Measurements from ENCODE around the gene ITGA1.
"Not testable (repeated sequence)": the region's sequence is repeated elsewhere in the genome, so short reads cannot be mapped to it uniquely, and the experiment has no call there.

Gene ITGA1

DNA sequence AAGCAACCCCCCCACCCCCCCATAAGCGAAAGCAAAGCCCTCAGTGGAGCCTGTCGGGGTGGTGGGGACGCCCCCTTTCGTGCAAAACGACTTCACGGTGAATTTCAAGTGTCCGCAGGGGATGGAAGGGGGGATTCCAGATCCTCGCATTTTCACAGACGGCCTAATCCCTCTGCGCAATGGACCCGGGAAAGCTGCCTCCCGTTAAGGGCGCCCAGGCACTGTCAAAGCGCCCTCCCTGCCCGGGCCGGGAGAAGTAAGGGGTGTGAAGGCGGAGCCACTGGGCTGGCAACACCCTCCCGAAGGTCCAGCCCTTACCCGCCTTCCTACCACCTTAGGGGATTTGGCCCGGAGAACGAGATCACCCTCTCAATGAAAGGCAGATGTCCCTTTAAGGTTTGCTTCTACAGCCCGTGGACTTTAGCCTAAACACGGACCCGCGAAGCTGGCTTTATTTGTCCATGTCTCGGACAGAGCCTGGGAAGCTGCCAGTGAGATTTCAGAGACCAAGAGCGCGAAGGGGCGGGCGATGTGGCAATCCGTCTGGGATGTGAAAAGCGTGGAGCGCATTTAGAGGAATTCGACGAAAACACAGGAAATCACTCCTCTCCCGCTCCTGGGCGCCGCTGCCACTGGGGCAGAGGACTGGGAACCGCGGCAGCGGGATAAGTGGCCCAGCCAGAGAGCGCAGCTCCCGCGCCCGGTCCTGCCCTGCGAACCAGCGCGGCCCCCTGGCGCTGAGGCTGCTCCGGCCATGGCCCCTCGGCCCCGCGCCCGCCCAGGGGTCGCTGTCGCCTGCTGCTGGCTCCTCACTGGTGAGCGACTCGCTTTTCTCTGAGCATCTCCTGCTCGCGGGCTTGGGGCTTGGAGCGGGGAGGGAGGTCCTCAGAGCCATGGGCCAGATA is at the start of gene ITGA1, which contains the start of gene PELO:
Gene ITGA1, plus strand, starts transcription at position 317 of the 905 bp plus-strand sequence. Its CDS starts 438 bp downstream, at position 755.
Gene PELO, plus strand, starts transcription at position 317 of the 905 bp plus-strand sequence. CDS start 12,479 bp downstream, outside the sequence.
- DNase-seq: no peak

DNA sequence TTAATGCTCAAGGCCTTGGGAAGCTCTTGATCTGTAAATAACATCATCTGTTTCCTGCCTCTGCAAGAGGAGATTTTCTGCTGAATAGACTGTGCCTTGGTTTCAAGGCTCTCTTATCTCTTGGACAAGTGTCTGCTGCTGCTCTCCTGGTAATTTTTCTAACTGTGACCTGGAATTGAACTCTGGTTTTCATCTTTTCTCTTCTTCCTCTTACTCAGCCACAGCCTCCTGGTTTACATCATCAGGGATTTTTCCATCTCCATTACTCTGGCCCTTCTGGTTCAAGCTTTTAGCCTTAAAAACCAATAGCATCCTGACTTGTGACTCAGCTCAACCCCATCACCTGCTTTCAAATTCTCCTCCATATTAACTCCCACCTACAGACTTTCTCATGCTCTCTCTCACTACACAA is 49.6 kb upstream of the ITGA1 start:
- no peak for DNase-seq

DNA sequence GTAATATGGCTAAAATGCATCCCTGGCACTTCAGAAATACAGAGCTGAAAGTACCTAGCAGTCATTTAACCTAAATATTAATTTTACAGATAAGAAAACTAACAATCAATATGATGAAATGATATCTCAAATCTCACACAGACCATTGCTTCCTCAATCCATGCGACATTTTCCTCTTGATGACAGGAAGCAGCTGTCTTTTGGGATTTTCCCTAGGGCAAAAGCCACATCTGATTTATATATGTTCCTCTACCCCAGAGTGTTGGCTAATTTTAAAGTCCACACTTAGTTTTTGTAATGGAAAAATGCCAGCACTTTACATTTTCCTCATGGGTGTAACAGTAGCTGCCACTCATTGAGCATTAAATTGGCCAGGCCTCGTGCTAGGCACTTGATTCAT is 47.7 kb upstream of the ITGA1 start:
- no peak for DNase-seq

DNA sequence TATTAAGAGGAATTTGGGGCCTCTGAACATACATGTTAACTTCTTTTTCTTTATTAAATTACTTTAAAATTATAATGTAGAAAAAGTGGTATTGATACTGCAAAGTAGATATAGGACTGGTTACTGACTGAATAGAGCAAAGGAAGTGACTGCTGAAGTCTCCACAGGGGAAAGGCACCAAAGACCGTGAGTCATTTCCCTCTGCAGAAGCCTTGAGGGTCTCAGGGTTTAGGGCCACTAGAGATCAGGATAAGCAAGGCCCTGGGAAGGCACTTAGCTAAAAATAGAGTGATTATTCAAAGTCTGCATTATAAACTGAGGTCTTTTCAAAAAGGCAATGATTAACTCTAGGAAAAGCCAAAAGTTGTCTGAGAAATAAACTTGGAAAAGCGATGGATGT is 44.7 kb upstream of the ITGA1 start:
- no peak for DNase-seq

DNA sequence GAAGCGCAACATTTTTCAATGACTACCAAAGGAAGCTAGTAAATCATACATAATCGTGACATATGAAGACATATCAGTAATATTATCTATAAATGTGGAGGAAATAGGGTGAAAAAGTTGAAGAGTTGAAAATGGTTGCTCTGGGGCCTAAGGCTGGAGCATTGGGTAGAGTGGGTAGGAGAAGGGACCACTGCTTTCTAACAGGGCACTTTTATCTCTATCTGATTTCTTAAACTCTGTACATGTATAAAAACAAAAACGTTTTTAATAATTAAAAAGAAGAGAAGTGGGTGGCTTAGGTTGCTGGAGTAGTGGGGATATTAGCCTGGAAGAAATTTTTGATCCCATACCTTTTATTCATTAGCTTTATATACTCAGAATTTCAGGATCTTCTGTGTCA is 44.2 kb upstream of the ITGA1 start:
- DNase-seq: no peak

DNA sequence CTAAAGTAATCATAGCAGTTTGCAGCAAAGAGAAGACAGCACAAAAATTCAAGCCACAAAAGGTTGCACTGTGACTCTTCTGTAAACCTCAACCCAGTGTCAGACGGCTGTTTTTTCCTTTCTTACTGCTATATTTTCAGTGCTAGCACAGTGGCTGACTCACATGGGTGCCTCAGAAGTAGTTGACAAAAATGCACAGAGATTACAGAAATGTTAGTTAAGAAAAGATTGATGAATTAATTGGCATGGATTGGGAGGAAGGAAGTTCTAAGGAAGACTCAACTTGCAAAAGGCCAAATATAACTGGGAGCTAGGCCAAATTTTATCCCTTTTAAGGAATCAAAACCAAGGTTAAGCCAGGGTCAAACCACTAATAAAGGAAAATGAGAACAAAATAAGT is 43.7 kb upstream of the ITGA1 start:
- no peak for DNase-seq

DNA sequence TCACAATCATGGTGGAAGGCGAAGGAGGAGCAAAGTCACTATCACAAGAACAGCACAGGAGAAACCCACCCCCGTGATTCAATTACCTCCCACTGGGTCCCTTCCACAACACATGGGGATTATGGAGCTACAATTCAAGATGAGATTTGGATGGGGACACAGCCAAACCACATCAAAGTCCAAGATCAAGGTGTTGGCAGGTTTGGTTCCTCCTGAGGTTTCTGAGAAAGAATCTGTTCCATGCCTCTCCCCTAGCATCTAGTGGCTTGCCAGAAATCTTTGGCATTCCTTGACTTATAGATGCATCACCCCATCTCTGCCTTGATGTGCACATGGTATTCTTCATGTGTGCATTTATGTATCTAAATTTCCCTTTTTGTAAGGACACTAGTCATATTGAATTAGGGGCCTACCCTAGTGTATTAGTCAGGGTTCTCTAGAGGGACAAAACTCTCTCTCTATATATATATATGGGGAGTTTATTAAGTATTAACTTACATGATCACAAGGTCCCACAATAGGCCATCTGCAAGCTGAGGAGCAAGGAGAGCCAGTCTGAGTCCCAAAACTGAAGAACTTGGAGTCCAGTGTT is 42.8 kb upstream of the ITGA1 start:
- not testable (repeated sequence) for DNase-seq

DNA sequence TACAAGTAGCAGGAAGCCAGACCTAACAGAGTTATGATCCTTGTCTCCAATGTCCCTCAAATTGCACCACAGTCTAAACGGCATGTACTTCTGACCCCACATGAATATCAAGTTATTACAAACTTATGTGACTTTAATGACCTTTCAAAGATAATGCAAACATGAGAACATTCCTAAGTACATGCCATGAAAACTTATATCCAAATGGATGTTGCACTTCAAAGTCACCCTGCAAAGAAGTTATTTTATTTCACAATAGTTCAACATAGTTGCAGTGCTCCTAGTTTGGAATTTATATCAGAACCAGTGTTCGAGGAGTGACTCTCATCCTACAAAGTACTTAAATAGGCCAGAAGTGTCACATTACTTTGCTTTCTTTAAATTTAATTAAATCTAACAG is 41.2 kb upstream of the ITGA1 start:
- no peak for DNase-seq

DNA sequence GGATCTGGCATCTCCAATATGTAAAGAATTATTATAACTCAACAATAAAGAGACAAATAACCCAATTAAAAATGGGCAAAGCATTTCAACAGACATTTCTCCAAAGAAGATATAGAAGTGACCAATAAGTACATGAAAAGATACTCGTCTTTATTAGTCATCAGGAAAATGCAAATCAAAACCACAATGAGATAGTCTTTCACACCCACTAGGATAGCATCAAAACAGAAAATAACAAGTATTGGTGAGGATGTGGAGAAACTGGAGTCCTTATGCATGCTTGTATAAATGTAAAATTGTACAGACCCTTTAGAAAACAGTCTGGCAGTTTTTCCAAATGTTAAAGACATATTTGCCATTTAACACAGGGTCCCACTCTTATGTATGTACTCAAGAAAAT is 39.1 kb upstream of the ITGA1 start:
- DNase-seq: no peak

DNA sequence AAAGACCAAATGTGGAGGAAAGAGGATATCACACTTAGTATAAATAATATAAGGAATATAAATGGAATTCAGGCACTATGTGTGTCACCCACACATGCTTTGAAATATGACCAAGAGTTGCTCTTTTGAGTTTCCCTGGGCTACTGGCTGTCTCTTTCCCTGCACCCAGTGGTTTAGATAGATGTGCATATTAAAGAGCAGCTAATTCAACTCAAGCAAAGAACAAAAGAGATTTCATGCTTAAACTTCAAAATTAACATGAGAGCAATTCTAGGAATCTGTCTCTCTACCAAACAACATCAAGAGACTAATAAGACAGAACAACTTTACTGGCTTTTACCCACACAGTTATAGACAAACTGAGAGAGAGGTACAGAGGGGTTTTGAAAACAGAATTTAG is 38.0 kb upstream of the ITGA1 start:
- DNase-seq: no peak

DNA sequence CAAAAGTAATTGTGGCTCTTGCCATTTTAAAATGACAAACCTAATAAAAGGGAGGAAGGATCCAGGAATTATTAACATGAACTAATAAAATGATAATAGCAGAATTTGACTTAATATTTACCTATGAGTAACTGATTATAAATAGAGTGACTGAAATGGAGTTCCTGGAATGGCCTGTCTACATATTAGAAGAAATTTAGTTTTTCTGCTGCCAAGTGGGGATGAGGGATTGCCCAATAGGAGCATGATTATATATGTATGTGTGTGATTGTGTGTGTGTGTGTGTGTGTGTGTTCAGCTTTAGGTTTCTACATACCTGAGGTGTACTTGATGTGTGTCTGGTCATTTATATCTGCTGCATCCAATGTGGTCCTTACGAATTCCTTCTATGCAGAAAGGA is 36.6 kb upstream of the ITGA1 start:
- DNase-seq: no peak

DNA sequence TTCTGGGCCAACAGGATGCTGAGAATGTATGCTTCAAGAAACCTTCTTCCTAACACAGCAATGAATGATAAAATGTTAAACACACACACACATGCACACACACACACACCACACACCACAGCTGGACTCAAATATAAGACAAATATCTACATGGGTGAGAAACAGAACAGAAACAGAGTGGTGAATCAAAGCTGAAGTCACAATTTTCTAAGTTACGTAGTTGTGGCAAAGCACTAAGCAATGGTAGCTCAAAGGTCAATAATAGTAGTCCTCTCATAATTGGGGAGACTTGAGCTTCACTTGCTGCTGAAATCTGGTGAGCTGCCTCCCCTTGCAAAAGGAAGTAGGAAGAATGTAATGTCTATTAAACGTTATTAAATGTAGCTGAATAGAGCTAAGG is 33.7 kb upstream of the ITGA1 start:
- no peak for DNase-seq

DNA sequence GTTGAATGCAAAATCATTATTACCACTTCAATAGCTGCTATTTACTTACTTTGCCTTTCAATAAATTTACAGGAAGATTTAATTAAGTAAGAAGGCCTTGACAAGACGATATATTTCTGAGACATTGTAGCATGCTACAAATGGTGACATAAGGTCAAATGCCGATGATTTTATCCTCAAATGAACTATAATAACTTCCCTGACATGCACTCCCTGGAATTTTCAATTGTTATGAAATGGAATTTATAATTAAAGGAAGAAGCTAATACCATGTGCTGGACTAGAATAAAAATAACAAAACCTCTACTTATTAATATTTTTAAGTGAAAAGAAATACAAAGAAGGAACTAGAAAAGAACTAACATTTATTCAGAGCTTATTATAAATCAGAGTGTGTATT is 30.2 kb upstream of the ITGA1 start:
- DNase-seq: no peak

DNA sequence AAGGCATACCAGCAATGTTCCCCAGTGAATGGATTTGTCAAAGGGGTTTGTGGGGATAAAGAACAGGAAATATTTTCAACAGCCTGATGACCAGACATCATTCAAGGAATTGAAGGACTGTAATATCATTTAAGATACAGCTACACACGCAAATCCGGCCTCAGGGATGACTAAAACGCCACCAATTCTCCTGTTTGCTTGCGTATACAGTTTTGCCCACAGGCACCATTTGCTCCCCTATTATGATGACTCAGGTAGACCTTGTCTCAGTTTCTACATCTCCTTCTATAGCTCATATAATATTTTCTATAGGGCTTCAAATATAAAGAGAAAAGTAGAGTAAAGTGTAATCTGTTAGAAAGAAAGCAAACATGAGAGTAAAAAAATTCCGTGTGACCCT is 29.7 kb upstream of the ITGA1 start:
- DNase-seq: no peak

DNA sequence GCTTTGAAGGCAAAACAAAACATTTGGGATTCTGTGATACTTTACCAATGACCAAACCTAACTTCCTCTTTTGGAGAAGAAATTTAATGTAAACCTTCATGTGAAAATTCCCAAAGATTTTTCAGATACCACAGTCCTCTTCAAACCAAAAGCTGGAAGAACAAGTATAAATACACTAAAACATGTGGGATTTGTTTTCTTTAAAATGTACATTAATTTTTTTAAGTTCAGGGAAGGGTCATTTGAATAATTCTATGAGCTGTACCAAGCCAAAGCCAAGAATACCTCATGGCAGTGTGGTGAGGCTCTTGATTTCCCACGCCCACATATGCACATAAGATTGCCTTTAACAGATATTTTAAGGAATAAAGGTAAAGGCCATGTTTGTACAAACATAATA is 28.4 kb upstream of the ITGA1 start:
- no peak for DNase-seq

DNA sequence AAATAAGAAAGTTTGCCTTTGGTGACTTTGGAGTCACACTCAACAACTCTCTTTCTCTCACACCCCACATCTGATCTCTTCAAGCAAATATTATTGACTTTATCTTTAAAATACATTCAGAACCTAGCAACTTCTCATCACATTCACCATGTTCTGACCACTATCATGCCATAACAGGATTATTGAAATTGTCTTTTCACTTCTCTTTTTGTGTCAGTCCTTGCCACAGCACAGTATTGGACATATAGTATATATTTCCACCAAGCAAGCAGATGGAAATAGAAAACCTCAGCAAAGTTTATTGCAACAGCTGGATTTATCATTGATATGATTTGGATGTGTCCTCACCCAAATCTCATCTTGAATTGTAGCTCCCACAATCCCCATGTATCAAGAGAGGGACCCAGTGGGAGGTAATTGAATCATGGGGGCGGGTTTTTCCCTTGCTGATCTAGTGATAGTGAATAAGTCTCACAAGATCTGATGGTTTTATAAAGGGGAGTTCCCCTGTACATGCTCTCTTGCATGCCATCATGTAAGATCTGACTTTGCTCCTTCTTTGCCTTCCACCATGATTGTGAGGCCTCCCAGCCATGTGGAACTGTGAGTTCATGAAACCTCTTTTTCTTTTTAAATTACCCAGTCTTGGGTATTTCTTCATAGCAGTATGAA is 26.9 kb upstream of the ITGA1 start:
- no peak for DNase-seq

DNA sequence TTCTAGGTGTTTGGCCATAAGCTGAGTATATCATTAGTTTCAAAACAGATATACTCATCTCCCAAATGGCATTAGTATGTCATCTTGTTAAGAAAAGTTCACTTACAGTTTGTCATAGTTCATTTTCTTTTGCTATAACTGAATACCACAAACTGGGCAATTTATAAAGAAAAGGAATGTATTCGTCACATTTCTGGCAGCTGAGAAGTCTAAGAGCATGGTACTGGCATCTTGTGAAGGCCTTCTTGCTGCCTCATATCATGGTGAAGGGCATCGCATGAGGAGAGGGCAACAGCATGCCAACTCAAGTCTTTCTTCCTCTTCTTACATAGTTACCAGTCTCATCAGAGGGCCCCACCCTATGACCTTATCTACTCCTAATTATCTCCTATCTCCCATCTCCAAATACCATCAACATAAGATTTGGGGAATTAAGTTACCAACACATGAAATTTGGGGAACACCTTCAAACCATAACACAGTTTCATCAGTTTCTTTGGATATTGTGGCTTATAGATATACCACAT is 20.4 kb upstream of the ITGA1 start:
- no peak for DNase-seq

DNA sequence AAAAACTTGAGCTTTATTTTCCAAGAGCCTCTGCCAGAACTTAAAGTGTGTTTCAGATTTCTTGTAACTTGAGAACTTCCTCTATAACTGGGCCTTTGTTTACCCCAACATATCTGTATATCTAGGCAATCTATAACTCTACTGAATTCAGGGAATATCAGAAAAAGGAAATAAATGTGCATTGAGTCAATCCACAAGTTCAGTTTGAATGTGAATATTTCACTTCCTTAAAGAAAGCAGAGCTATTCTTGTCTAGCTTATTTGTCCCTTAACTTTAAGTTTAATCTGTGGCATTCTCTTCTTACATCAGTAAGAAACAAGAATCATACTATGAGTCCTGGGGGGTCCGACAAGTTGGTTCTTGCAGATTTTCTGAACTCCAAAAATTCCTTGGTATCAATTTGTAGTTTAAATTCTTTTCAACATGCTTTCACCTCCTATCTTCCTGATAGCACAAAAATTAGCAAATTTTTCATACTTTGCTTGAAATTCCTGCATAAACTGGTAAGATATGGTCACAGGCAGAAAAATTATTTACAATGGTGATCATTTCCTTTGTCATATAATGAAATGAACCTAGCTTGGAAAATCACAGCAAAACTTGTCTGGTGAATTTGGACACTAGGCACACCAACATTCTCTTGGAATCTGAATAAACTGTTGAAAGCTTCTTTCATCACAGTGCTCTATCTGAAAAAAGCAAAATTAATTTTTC is 19.8 kb upstream of the ITGA1 start:
- DNase-seq: no peak

DNA sequence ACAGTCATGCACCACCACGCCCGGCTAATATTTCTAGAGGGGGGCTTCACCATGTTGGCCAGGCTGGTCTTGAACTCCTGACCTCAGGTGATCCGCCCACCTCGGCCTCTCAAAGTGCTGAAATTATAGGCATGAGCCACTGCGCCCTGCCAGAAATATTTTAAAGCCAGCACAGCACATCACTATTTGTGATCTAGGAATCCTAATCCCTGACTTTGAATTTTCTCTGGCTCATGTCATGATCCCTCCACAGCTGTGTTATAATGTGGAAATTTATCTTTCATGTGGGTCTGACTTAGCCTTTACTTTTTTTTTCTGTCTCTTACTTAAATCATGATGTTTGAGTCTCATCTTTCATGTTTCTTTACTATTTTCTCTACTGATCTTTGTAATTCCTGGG is 18.7 kb upstream of the ITGA1 start:
- DNase-seq: no peak

DNA sequence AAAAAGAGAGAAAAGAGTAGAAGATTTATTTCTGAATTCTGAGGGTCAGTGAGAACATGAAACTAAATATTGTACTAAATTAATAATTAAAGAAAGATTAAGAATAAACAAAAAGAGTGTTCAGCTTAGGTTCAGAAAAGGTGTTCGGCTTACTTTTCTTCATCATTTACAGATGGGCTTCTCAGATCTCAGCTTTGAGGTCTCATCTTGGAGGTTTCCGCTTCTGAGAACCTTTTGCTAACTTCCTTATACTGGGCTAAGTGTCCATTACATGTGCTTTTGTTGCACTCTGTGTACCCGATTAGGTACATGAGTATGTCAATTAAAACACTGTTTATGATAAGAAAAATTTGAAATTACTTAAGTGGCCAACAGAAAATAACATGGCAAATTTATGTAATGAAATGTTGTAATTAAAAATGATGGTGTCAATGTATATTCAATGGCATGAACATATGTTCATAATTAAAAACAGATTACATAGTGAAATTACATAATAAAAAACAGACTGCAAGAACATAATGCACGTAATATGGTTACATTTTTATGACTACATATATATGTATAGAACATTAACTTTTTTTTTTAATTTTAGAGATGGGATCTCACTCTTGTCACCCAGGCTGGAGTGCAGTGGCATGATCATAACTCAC is 17.3 kb upstream of the ITGA1 start:
- no peak for DNase-seq

DNA sequence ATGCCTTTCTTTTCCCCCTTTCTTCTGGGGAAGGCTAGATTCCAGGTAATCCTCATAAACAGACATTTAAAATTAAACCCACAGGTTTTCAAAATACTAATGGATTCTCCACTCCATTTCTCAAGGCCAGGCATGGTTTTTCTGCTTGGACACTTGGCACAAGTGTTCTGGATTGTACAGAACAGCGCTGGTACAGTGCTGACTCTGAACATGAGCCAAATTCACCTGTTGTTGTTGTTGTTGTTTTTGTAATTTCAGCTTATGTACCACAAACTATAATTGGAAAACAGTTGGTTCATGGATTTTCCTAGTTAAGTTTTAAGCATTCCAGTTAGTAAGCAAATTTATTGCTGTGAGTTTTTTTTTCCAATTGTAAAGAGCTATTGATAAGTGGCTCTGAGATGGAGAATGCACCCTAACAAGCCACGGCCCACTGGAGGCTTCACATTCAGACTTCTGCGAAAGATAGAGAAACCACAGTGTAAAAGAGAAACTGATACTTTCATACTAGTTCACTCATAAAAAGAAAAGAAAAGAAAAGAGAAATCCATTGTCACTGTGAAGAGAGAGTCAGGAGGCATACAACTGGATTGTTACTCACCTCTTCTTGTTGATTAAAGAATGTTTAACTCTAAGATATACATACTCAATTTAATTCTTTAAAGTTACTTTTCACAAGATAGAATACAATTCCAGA is 16.2 kb upstream of the ITGA1 start:
- DNase-seq: no peak

DNA sequence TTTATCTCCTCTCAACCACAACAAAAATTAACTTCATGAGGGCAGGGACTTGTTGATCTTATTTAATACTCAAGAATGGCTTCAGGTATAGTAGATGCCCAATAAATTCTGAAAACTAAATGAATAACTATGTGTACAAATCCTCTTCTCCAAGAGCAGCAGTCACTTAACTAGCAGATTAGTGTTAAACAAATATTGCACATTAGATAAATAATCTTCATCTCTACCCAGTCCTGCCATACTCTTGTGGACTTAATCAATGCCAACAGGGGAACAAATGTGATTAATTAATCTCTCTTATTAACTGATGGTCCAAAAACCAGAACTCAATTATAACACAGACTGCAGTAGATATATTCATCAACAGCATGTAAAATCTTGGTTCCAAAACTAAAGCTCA is 15.0 kb upstream of the ITGA1 start:
- DNase-seq: no peak

Data from GF-D8 (cell line).